ENCODE measurements around the gene ILDR1.
"Not testable (repeated sequence)": the region's sequence is repeated elsewhere in the genome, so short reads cannot be mapped to it uniquely, and the experiment has no call there.

ILDR1 gene

DNA sequence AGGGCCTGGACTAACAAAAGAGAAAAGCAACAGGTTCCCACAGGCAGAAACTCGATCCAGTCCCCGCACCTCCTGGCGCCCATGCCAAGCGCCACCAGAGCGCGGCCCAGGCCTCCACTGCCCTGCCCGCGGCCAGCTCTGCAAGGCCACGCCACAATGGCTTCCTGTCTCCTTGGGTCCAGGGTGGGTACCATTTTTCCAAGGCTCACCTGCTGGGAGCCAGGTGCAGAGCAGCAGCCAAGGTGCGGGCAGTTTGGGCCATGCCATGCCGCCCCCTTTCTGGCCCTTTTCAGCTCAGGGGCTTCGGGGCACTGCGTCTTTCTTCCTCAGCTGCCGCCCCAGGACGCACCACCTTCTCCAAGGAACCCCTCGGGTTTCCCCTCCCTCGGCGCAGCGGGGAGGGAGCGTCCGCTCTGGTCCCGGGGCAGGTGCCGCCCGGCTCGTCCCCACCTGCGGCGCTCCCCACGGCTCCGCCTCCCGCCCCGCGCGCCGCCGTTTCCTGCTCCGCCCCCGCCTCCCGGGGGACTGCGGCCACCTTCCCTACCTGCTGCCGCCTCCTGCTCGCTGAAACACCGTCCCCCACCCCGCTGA, at the start of gene ILDR1:
Gene ILDR1 (minus strand): TSS at position 437 of the 591 bp plus-strand sequence. CDS start 170 bp downstream, at position 267.
- DNase-seq = peak; percentile 13

DNA sequence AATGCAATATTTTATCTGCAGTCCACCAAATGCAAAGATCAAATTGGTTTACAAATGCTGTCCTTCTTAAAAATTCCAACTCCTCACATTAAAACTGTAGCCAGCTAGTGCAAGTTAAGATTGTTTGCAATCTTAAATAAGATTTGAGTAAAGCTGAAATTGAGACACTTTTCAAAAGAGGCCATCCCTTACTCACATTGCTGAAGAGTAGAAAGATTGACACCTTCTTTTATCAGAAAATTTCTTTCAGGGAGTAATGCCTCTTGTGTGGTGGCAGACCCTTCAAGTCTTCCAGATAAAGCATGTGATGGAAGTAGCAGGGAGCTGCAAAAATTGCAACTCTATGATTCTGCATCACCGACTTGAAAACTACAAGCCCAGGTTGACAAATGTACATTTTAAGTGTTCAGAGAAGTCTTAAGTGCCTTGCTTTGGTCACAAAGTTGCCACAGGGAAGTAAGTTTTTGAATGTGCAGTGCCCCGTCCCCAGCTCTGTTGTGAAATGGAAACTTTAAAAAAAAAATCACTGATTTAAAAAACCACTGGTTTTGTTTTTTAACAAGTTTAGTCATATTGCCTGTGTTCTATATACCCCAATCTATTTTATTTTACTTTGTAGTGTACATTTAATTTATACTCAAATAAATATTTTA, 45.7 kb upstream of the ILDR1 start:
- no peak for DNase-seq

DNA sequence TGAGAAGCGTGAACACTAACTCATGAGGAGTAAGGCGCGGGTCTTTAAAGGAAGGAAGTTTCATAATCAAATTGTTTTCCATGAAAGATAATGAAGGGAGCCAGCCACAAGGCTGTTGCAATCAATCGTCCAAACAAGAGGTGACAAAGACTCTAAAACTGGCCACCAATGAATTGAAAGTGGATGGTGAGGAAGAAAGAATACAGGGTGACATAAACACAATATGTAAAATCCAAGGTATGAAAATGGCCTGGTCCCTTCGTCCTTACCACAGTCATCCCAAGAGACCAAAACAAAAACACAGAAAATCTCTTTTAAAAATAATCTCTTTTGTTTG, 45.1 kb upstream of the ILDR1 start:
- no peak for DNase-seq

DNA sequence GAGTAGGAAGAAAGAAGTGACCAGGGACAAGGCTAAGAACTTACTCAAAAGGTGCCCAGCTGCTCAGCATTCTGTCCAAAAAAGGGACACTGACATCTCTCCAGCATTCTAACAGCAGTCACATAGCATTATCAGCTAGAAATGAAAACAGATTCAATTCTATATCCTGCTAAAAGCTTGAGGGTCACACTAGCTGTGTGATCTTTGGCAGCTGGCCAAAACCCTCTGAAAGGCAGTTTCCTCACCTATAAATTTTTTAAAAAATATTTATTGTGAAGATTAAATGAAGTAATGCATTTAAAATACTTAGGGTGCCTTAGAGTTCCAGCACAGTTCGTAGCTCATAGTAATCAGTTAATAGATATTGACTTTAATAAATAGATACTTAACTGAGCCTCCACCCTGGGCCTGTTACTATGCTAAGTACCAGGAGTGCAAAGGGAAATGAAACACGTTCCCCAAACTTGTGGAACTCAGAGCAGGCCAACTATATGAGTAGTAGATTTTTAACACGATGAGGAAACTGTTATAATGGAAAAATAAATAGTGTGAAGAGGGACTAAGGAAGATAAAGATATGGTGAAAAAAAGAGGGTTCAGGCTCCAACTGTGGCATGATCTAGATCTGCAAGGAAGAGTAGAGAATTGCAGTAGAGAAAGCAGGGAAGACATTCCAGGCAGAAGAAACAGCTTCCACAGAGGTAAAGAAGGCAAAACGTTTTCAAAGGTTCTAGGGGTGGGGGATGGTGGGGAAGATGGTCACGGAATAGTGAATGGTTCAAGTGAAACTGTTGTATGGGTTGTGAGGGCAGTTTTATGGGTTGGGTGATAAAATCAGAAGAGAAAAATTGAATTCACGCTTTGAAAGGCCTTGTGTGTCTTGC, 44.5 kb upstream of the ILDR1 start:
- no peak for DNase-seq

DNA sequence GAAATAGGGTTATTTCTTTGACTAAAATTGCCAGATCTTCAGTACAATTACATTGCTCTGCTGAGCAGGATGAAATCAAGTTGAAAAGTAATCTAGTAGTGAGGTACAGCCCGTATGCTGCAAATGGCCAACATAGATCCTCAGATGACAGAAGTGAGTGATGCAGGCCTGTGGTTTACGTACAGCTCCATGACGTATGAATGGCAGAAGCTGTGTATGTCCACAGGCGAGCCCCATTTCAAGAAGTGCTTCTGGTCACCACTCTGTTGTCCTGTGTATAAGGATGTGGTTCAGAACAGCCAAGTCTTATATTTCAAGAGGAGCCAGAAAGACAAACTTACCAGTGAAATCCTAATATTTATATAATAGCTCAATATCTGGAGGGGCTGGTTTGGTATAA, 42.3 kb upstream of the ILDR1 start:
- DNase-seq = peak; percentile 46

DNA sequence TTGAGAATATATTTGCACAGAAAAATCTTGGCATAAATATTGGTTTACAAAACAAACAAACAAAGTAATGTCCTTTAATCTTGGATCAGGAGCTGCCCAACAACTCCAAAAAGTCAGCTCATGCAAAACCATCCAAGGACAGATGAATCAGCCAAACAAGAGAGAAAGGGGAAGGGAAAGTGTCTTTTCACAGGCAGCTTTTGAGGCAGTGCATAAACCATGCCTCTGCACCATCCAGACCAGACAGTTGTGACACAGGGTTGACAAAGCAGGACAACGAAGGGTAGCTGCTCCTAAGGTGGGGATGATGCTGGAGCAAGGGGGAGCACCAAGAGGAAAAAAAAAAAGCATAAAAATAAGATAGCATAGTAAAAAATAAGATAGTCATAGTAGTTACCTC, 41.9 kb upstream of the ILDR1 start:
- no peak for DNase-seq

DNA sequence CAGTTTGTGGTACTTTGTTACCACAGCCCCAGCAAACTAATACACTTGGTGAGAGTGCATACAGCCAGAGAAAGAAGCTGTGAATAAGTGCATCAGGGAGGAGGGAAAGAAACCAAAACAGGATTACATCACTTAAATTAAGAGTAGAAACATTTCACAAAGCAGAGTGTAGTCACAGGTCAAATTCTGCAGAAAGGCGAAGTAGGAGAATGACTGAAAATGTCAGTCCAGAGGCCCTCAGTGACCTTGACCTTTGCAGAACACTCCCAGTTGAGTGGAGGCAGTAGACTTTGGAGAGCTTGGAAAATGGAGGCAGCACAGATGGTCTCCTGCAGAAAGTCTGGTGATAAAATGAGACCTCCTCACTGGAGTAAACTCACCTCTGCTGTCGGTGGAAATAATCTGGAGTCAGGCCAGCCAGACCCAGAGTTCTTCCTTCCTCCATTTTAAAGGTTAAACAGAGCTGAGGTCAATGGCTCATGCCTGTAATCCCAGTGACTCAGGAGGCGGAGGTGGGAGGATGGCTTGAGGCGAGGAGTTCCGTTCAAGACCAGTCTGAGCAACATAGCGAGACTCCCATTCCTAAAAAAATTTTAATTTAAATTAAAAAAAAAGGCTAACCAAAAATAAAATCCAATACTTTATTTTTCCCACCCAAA, 38.1 kb upstream of the ILDR1 start:
- DNase-seq = no peak

DNA sequence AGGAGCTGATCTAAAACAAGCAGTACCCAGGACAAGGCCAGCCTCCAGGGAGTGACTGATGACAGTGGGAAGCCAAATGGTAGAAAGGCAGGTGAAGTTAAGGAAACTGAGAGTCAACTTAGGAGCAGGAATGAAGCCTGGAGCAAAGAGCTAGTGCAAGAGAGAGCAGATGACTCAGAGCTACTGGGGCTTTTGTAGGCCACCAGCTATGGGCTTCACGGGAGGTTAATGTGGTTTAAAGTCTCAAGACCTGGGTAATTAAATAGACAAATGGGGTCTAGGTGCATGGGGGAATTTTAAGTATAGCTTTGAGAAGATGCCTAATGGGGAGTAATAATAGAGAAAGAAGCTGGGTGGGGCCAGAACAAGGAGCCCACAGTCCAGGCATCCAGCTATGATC, 36.2 kb upstream of the ILDR1 start:
- DNase-seq = no peak

DNA sequence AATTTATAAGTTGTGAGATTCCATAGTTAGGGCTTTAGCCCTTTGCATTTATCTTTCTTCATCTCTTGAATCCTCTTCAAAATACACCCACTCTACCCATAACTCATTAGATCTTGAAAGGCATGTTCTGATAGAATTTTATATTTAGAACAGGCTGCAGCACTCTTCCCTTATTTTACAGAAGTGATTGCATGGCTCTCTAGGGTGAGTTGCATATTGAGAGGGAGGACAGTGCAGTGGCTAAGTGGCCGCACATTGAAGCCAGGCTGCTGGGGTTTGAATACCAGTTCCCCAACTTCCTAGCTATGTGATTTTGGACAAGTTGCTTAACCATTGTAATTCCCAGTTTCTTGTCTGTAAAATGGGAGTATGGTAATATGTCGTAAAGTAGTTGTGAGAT, 35.6 kb upstream of the ILDR1 start:
- DNase-seq = no peak

DNA sequence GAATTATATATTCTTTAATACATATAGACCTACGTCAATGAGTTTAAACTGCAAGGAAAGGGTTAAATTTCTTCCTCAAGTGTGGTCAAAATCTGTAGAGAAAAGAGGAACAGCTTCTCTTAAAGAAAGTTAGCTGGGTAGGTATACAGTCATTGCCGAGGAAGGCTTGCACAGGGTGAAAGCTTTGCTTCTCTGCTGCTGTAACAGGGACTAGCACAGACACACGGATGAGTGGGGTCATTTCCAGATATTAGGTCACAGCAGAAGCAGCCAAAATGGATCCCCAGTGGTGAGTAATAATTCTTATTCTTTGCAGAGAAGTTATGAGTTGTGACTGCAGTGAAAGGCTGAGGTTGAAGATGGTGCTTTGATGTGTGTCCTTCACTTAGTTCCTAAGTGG, 33.2 kb upstream of the ILDR1 start, which contains the start of gene CD86:
Gene CD86 (plus strand): TSS at position 148 of the 400 bp plus-strand sequence. CDS start 128 bp downstream, at position 276.
- DNase-seq = peak; percentile 60

DNA sequence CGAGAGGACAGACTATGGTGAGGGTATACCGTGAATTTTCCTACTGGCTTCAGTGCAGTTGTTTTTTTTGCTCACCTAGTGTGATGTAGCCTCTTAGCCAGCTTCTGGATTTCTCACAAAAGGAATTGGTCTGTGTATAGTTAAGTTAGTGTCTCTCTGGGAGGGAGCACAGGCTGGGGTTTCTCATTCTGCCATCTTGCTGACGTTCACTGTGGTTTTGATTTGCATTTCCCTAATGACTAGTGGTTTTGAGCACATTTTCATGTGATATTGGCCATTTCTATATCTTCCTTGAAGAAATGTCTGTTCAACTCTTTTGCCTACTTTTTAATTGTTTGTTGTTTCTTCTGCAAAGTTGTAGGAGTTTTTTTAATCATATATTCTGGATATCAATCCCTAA, 30.9 kb upstream of the ILDR1 start:
- no peak for DNase-seq

DNA sequence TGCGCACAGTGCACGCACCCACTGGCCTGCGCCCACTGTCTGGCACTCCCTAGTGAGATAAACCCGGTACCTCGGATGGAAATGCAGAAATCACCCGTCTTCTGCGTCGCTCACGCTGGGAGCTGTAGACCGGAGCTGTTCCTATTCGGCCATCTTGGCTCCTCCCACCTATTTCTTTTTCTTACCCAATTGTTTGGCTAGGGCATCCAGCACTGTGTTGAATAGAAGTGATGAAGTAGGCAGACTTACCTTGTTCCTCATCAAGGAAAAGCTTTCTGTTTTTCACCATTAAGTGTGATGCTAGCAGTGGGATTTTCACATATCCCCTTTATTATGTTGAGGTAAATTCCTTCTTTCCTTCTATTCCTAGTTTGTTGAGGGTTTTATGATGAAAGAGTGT, 25.7 kb upstream of the ILDR1 start:
- not testable (repeated sequence) for DNase-seq

DNA sequence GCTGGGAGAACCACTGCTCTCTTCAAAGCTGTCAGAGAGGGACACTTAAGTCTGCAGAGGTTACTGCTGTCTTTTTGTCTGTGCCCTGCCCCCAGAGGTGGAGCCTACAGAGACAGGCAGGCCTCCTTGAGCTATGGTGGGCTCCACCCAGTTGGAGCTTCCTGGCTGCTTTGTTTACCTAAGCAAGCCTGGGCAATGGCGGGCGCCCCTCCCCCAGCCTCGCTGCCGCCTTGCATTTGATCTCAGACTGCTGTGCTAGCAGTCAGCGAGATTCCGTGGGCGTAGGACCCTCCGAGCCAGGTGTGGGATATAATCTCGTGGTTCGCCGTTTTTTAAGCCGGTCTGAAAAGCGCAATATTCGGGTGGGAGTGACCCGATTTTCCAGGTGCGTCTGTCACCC, 25.2 kb upstream of the ILDR1 start:
- not testable (repeated sequence) for DNase-seq

DNA sequence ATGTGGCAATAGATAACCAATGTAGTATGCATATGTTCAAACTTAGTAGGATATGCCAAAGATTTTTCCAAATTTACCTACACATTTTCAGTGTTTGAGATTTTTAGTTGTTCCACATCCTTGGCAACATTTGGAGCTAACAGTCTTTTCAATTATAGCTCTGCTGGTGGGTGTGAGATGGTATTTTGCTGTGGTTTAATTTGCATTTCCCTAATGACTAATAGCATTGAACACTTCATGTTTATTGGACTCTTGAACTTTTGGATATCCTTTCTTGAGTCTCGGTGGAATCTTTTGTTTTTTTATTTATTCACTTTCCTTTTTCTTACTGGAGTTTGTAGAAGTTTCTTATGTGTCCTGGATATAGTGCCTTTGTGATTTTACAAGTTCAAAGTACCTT, 11.0 kb upstream of the ILDR1 start:
- no peak for DNase-seq

DNA sequence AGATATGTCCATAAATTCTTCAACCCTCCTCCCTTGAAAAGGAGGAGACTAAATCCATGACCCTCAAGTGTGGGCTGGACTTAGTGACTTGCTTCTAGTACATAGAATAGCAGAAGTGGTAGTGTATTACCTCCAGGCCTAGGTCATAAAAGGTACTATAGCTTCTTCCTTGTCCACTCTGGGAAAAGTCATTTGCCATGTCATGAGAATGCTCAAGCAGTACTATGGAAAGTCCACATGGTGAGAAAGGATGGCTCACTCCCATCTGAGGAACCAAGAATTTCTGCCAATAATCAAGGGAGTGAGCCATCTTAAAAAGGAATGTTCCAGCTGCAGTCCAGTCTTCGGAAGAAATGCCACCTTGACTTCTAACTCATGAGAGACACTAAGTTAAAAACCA, 10.5 kb upstream of the ILDR1 start:
- no peak for DNase-seq

DNA sequence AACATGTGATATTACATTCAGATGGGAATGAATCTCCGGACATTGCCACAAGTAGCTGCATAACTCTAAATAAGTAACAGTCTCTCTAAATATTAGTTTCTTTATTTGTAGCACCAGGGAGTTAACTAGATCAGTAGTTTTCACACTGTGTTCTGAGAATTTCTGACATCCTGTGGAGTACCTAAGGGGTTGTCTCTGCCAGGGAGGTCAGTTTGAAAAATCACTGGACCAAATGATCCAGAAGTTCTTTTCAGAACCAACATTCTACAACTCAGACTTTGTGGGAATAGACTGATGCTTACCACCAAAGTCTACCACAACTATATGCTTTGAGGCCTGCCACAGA, 9.0 kb upstream of the ILDR1 start:
- no peak for DNase-seq

DNA sequence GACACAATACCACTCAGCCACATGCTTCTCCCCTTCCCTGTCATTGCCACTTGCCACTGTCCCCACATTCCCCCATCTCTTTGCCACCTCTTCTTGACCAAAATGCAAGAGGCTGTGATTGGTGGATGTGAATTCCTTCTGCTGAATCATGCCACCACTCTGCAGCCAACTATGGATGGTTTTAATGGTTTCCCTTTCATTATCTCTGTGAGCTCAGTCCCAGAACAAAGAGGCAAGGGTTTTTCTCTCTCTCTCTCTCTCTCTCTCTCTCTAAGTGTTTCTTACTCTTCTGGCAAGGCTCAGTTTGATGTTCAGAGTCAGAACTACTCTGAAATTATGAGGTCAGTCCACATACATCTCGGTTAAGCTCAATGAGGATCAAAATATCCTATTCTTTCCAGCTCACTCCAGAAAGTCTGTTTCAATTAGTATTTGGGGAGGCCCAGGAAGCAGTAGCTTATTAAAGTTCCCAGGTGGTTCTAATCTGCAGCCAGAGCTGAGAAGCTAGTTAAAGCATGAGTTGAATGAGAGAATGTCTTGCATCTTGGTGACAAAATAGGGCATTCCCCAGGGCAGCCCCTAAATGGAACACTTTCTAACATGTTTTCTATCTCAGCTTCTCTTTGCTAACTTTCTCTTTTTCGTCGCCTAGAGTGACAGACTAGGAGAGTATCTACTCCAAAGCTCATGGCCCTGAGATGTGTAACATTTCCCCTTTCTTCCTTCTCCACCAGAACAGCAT, 8.5 kb upstream of the ILDR1 start:
- DNase-seq = no peak

DNA sequence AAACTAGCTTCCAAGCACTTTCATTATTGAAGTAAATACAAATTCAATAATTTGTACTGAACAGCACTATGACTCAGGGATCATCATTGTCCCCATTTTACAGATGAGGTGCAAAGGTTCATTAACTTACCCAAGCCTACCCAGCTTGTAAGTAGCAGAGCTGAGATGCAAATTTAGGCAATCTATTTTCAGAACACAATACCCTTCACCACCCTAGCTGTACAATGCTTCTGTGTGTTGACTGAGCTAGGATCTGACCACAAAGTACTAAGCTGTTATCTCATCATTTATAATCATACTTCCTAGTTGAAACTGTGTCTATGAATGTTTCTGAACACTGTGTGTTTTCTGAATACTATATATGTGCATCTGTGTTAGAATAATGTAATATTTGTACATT, 3.2 kb upstream of the ILDR1 start:
- DNase-seq = no peak

DNA sequence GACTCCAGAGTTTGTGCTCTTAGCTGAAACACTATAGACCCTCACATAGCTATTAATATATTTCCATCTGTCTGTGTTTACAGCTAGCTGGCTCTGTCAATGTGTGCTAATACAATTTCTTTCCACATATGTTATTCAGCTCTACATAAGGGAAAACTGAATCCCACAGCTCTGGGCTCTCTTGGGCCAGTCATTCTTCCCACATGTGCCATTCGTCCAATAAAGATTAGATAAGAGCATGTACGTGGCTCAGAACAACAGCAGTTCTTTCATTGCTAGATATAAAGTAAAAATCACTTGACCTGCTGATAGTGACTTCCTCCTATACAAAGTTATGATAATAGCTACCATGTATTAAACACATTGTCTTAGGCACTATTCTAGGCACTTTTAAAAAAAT, 2.8 kb upstream of the ILDR1 start:
- DNase-seq = no peak

DNA sequence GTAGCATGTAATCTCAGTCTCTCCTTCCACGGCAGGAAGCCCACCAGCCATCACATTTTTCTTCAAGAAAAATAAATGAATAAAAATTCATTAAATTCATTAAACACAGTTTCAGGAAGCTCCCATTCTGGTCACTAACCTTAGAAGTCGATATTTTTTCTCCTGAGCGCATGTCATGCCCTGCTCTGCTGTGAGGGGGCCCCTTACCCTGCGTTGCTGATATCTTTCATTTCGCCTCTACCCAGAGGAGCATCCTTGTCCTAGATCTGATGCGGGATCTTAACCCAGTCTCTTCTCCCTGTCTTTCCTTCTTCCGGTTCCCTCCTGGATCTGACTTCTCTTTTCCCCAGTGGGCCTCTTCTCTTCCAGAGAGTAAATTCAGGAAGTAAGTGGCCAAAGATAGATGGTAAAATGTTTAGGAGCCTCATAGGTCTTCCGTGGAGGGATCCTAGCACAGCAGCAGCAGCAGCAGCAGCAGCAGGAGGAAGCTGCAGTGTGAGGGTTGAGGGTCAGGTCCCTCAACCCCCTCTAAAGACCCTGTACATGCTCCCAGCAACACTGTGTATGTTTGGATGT, 1.4 kb upstream of the ILDR1 start:
- no peak for DNase-seq

DNA sequence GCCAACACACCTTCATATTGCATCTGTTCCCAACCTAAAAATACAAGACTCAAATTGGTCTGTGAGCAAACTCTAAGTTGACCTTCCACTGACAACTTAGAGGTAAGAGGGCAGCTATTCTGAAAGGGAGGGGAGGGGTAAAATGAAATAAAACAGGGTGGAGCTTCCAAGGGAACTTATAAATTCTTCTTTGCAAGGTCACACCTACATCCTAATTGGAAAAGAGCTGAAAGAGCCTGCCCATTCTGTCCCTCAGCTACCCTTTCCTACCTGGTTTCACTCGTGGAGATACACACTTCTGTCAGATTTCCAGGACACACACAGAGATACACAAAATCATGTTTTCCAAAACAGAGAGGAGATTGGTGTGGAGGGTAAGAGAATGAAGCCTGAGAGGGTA, 1.0 kb downstream of the ILDR1 start:
- DNase-seq = no peak

DNA sequence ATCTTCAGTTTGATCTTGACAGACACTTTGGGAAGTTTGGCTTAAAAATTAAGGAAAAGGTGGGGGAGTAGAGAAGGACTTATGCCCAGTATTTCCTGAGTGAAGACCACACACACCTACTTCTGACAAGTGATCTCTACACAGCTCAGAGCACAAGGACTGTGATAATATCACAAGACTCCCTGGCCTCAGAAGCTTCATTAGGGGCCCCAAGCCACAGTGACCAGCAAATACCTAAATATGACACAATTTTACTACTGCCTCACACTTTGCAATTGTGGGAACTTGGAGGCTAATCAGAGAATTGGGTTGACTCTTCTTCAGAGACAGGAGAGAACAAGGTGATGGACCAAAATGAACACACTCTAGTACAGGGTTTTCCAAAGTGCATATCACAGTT, 2.6 kb downstream of the ILDR1 start:
- DNase-seq = no peak

DNA sequence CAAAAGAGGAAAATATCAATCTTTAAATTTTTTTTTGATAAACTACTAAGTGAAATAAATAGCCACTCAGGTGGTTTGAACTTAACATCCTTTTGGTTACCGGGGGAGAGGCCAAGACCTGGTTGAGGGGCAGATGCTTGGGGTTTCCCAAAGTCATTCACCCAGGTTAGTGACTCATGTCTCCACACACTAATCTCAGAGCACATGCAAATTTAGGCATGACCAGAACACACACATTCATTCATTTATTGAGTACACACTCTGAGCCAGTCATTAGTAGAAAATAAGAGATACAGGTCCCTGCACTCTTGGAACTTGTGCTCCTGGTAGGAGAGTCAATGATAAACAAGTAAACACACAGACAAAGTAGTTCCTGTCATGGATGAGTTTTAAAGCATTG, 7.3 kb downstream of the ILDR1 start:
- DNase-seq = peak; percentile 10

Measured in CD4-positive, alpha-beta T cell treated with Interferon gamma for 1 hour (primary cell).